Astrocyte (in vitro differentiated cells and primary cell): ENCODE results near the gene KCNQ1. TPM values are rescaled to one million over a fixed set of nuclear protein-coding genes. Genes with fewer than 3 reads are reported as not detected.

ENCODE experiments used
- DNase-seq: peaks from one replicate; pipeline ENCODE4 v3.0.0-alpha.2; 2010; ENCODE audit warnings: low read depth
- FAIRE-seq: peaks from 2 replicates; lab custom pipeline; 2011; peaks lifted over from hg19 to GRCh38; lab: Jason Lieb, UNC
- H2AFZ ChIP-seq: 2 replicates; pipeline ENCODE4 v1.6.0; 2012; ENCODE audit warnings: low read depth, low read length, inconsistent platforms
- H3K27ac ChIP-seq: 2 replicates; pipeline ENCODE4 v1.5.1; 2011; ENCODE audit warnings: low read depth, low read length, inconsistent platforms
- H3K27me3 ChIP-seq: 2 replicates; pipeline ENCODE4 v1.6.0; 2011; ENCODE audit warnings: low read length, inconsistent platforms; ENCODE audit not compliant: insufficient read depth
- H3K36me3 ChIP-seq: 2 replicates; pipeline ENCODE4 v1.5.1; 2011; ENCODE audit warnings: low read length, inconsistent platforms; ENCODE audit not compliant: insufficient read depth
- H3K4me1 ChIP-seq: 2 replicates; pipeline ENCODE4 v1.5.1; 2011; ENCODE audit warnings: low read length, inconsistent platforms; ENCODE audit not compliant: insufficient read depth
- H3K4me2 ChIP-seq: 2 replicates; pipeline ENCODE4 v1.6.0; 2012; ENCODE audit warnings: low read length, inconsistent platforms
- H3K4me3 ChIP-seq: 2 replicates; pipeline ENCODE4 v1.5.1; 2011; ENCODE audit warnings: low read depth, mild to moderate bottlenecking, low read length, inconsistent platforms; ENCODE audit not compliant: insufficient read depth
- H3K79me2 ChIP-seq: 2 replicates; pipeline ENCODE4 v1.6.0; 2012; ENCODE audit warnings: mild to moderate bottlenecking, low read length, inconsistent platforms; ENCODE audit not compliant: insufficient read depth
- H3K9ac ChIP-seq: 2 replicates; pipeline ENCODE4 v1.6.0; 2012; ENCODE audit warnings: mild to moderate bottlenecking, low read length, inconsistent platforms
- H3K9me3 ChIP-seq: 2 replicates; pipeline ENCODE4 v1.5.1; 2012; ENCODE audit warnings: low read depth, mild to moderate bottlenecking, low read length, inconsistent platforms; ENCODE audit not compliant: insufficient read depth
- H4K20me1 ChIP-seq: 2 replicates; pipeline ENCODE4 v1.6.0; 2012; ENCODE audit warnings: low read length, inconsistent platforms; ENCODE audit not compliant: insufficient read depth
- H3K27ac Mint-ChIP-seq: one replicate; pipeline ENCODE4 v1.8.0; 2021; ENCODE audit warnings: mild to moderate bottlenecking, mixed read lengths; ENCODE audit not compliant: unreplicated experiment
- H3K27me3 Mint-ChIP-seq: one replicate; pipeline ENCODE4 v1.8.0; 2021; ENCODE audit warnings: low read depth, mixed read lengths; ENCODE audit not compliant: unreplicated experiment
- H3K36me3 Mint-ChIP-seq: one replicate; pipeline ENCODE4 v1.8.0; 2021; ENCODE audit warnings: low read depth, mixed read lengths; ENCODE audit not compliant: unreplicated experiment
- H3K4me1 Mint-ChIP-seq: one replicate; pipeline ENCODE4 v1.8.0; 2021; ENCODE audit warnings: low read depth, mixed read lengths; ENCODE audit not compliant: unreplicated experiment
- H3K4me3 Mint-ChIP-seq: one replicate; pipeline ENCODE4 v1.8.0; 2021; ENCODE audit warnings: mild to moderate bottlenecking, moderate library complexity, mixed read lengths; ENCODE audit not compliant: unreplicated experiment
- H3K9me3 Mint-ChIP-seq: one replicate; pipeline ENCODE4 v1.8.0; 2021; ENCODE audit warnings: mild to moderate bottlenecking, mixed read lengths; ENCODE audit not compliant: unreplicated experiment
- CTCF ChIP-seq: IDR thresholded peaks from 2 replicates; pipeline ENCODE4 v1.5.1; 2011; ENCODE audit warnings: low read depth, mild to moderate bottlenecking, inconsistent platforms, low read length, moderate library complexity; ENCODE audit not compliant: insufficient read depth
- EZH2 ChIP-seq: IDR thresholded peaks from 2 replicates; pipeline ENCODE4 v1.6.1; 2012; ENCODE audit warnings: mild to moderate bottlenecking, low read length, inconsistent platforms; ENCODE audit not compliant: insufficient read depth
- total RNA-seq: library from RNA; stranded (reverse); gene quantifications from 2 replicates; pipeline ENCODE4 v1.2.1, GENCODE V29; 2021

Gene KCNQ1
- total RNA-seq, 1 donor from 2014 or later, result not detected

- Histone ChIP-seq H3K4me1 (no peaks in the 10 kb centered on the region), H3K79me2 (no peaks in the 10 kb centered on the region), H3K4me2 (no peak overlapping the region), H3K9ac (no peak overlapping the region), H2AFZ (no peak overlapping the region), H3K36me3 (no peaks in the 10 kb centered on the region), H3K4me3 (no peak overlapping the region), H4K20me1 (no peaks in the 10 kb centered on the region), H3K9me3 (no peaks in the 10 kb centered on the region), H3K27ac (no peak overlapping the region), H3K27me3 (peaks cover 9% of the 10 kb centered on the region)
- Mint-ChIP-seq H3K9me3 (no peaks in the 10 kb centered on the region), H3K36me3 (no peaks in the 10 kb centered on the region), H3K4me1 (no peaks in the 10 kb centered on the region), H3K4me3 (no peak overlapping the region), H3K27me3 (peaks cover 55% of the 10 kb centered on the region), H3K27ac (no peak overlapping the region)
- no peak for DNase-seq
- no peak for FAIRE-seq
- TF ChIP-seq EZH2 (no peak), CTCF (no peak)
Observed at GRCh38 chr11:2522631-2523255, 77.9 kb downstream of the KCNQ1 start.

- Mint-ChIP-seq H3K4me3 (no peak overlapping the region), H3K4me1 (no peaks in the 10 kb centered on the region), H3K27ac (no peak overlapping the region), H3K9me3 (no peaks in the 10 kb centered on the region), H3K36me3 (no peaks in the 10 kb centered on the region), H3K27me3 (peaks cover 52% of the 10 kb centered on the region)
- no peak overlapping the region for H2AFZ ChIP-seq
- no peaks in the 10 kb centered on the region for H3K9me3 ChIP-seq
- FAIRE-seq (no peak), DNase-seq (no peak)
- H3K4me2 ChIP-seq, result no peak overlapping the region
- H3K79me2 ChIP-seq, result no peaks in the 10 kb centered on the region
- H3K27ac ChIP-seq, result no peak overlapping the region
- peaks cover 11% of the 10 kb centered on the region for H3K27me3 ChIP-seq
- TF ChIP-seq EZH2, result no peak
- TF ChIP-seq CTCF, result no peak
- H4K20me1 ChIP-seq, result no peaks in the 10 kb centered on the region
- H3K4me1 ChIP-seq, result no peaks in the 10 kb centered on the region
- no peaks in the 10 kb centered on the region for H3K36me3 ChIP-seq
- no peak overlapping the region for H3K4me3 ChIP-seq
- H3K9ac ChIP-seq, result no peak overlapping the region
Observed at GRCh38 chr11:2523821-2524391, 79.1 kb downstream of the KCNQ1 start.

- no peaks in the 10 kb centered on the region for H3K9me3 ChIP-seq
- no peak overlapping the region for H3K9ac ChIP-seq
- H3K4me2 ChIP-seq, result no peak overlapping the region
- Mint-ChIP-seq H3K36me3 (no peaks in the 10 kb centered on the region), H3K4me3 (no peak overlapping the region), H3K4me1 (no peaks in the 10 kb centered on the region), H3K27ac (no peak overlapping the region), H3K9me3 (no peaks in the 10 kb centered on the region), H3K27me3 (peaks cover 53% of the 10 kb centered on the region)
- DNase-seq (no peak), FAIRE-seq (no peak)
- no peaks in the 10 kb centered on the region for H4K20me1 ChIP-seq
- H3K79me2 ChIP-seq, result no peaks in the 10 kb centered on the region
- TF ChIP-seq EZH2, result no peak
- no peak for TF ChIP-seq CTCF
- H3K4me3 ChIP-seq, result no peak overlapping the region
- no peaks in the 10 kb centered on the region for H3K36me3 ChIP-seq
- no peaks in the 10 kb centered on the region for H3K4me1 ChIP-seq
- no peak overlapping the region for H3K27ac ChIP-seq
- peaks cover 17% of the 10 kb centered on the region for H3K27me3 ChIP-seq
- H2AFZ ChIP-seq, result no peak overlapping the region
Observed at GRCh38 chr11:2524446-2525165, 79.8 kb downstream of the KCNQ1 start.
